ACC112 (cell line): Measurements from ENCODE around the gene PARD6G.
"Not testable (repeated sequence)": the region's sequence is repeated elsewhere in the genome, so short reads cannot be mapped to it uniquely, and the experiment has no call there.

ENCODE experiments used
- H2AFZ ChIP-seq: fragments of 200-600 bp; sonication (generic); one replicate; pipeline ENCODE4 v1.6.0; 2017; ENCODE audit warnings: antibody characterized with exemption, low read length; ENCODE audit not compliant: unreplicated experiment
- H3K27ac ChIP-seq: fragments of 200-600 bp; sonication (generic); 2 replicates; pipeline ENCODE4 v1.5.1; 2014; ENCODE audit warnings: low read depth, mild to moderate bottlenecking, antibody characterized with exemption, low read length, moderate library complexity
- H3K27me3 ChIP-seq: fragments of 200-600 bp; sonication (generic); 2 replicates; pipeline ENCODE4 v1.6.1; 2014; ENCODE audit warnings: mild to moderate bottlenecking, antibody characterized with exemption, low read length, moderate library complexity, mixed read lengths; ENCODE audit not compliant: insufficient read depth
- H3K36me3 ChIP-seq: fragments of 200-600 bp; sonication (generic); 2 replicates; pipeline ENCODE4 v1.6.1; 2016; ENCODE audit warnings: mild to moderate bottlenecking, antibody characterized with exemption, low read length, moderate library complexity, mixed read lengths; ENCODE audit not compliant: insufficient read depth
- H3K4me1 ChIP-seq: fragments of 200-600 bp; sonication (generic); one replicate; pipeline ENCODE4 v1.6.1; 2016; ENCODE audit warnings: low read length, mixed read lengths; ENCODE audit not compliant: insufficient read depth, unreplicated experiment, control insufficient read depth
- H3K4me3 ChIP-seq: fragments of 200-600 bp; sonication (generic); 2 replicates; pipeline ENCODE4 v1.5.1; 2014; ENCODE audit warnings: mild to moderate bottlenecking, low read depth, low read length
- H3K79me2 ChIP-seq: fragments of 200-600 bp; sonication (generic); one replicate; pipeline ENCODE4 v1.6.0; 2016; ENCODE audit warnings: low read length; ENCODE audit not compliant: control insufficient read depth, unreplicated experiment, insufficient read depth

PARD6G gene

GRCh38 chr18:80247393-80247841 lies at the start of gene PARD6G:
TSS of gene PARD6G (minus strand) at chr18:80247514. CDS start at chr18:80247348, 166 bp downstream.
- Histone ChIP-seq H2AFZ (peak within 1 kb of the TSS; percentile 79), H3K79me2 (no peaks in the 10 kb centered on the region), H3K27me3 (peaks cover 23% of the 10 kb centered on the region), H3K4me1 (peaks cover 3% of the 10 kb centered on the region), H3K4me3 (peak within 1 kb of the TSS; percentile 81), H3K27ac (no peak within 1 kb of the TSS), H3K36me3 (no peaks in the 10 kb centered on the region)

- not testable (repeated sequence) for H3K27ac ChIP-seq, H3K36me3 ChIP-seq, H2AFZ ChIP-seq, H3K79me2 ChIP-seq, H3K27me3 ChIP-seq, H3K4me3 ChIP-seq, H3K4me1 ChIP-seq
Measured at GRCh38 chr18:80262241-80263033, 15.1 kb upstream of the PARD6G start.

GRCh38 chr18:80259610-80260009 lies 12.3 kb upstream of the PARD6G start:
- H3K36me3 ChIP-seq: no peaks in the 10 kb centered on the region

GRCh38 chr18:80258640-80259039 lies 11.3 kb upstream of the PARD6G start:
- Histone ChIP-seq H3K4me3 (no peak overlapping the region), H2AFZ (no peak overlapping the region), H3K36me3 (no peaks in the 10 kb centered on the region), H3K4me1 (no peaks in the 10 kb centered on the region), H3K27ac (no peak overlapping the region), H3K27me3 (no peaks in the 10 kb centered on the region), H3K79me2 (no peaks in the 10 kb centered on the region)

More at GRCh38 chr18:80259610-80260009, 12.3 kb upstream of the PARD6G start:
- no peak overlapping the region for H2AFZ ChIP-seq
- no peaks in the 10 kb centered on the region for H3K4me1 ChIP-seq
- H3K27ac ChIP-seq: no peak overlapping the region
- no peaks in the 10 kb centered on the region for H3K79me2 ChIP-seq
- no peak overlapping the region for H3K4me3 ChIP-seq
- H3K27me3 ChIP-seq: no peaks in the 10 kb centered on the region

- H2AFZ ChIP-seq, H3K36me3 ChIP-seq, H3K27me3 ChIP-seq, H3K79me2 ChIP-seq, H3K4me1 ChIP-seq, H3K4me3 ChIP-seq, H3K27ac ChIP-seq: not testable (repeated sequence)
Measured at GRCh38 chr18:80257579-80258543, 10.5 kb upstream of the PARD6G start.

- H3K36me3 ChIP-seq: no peaks in the 10 kb centered on the region
- no peak overlapping the region for H3K27ac ChIP-seq
- no peaks in the 10 kb centered on the region for H3K4me1 ChIP-seq
- no peak overlapping the region for H2AFZ ChIP-seq
- no peak overlapping the region for H3K4me3 ChIP-seq
- H3K27me3 ChIP-seq: no peaks in the 10 kb centered on the region
- no peaks in the 10 kb centered on the region for H3K79me2 ChIP-seq
Measured at GRCh38 chr18:80254971-80255500, 7.7 kb upstream of the PARD6G start.

GRCh38 chr18:80253871-80254492 lies 6.7 kb upstream of the PARD6G start:
- H2AFZ ChIP-seq: no peak overlapping the region

GRCh38 chr18:80253236-80253635 lies 5.9 kb upstream of the PARD6G start:
- H3K27me3 ChIP-seq: no peaks in the 10 kb centered on the region
- no peak overlapping the region for H3K27ac ChIP-seq
- no peaks in the 10 kb centered on the region for H3K36me3 ChIP-seq
- H3K4me3 ChIP-seq: no peak overlapping the region
- no peaks in the 10 kb centered on the region for H3K79me2 ChIP-seq
- no peaks in the 10 kb centered on the region for H3K4me1 ChIP-seq
- H2AFZ ChIP-seq: no peak overlapping the region

More at GRCh38 chr18:80253871-80254492, 6.7 kb upstream of the PARD6G start:
- no peaks in the 10 kb centered on the region for H3K4me1 ChIP-seq
- H3K4me3 ChIP-seq: no peak overlapping the region
- H3K27ac ChIP-seq: no peak overlapping the region
- H3K36me3 ChIP-seq: no peaks in the 10 kb centered on the region
- H3K79me2 ChIP-seq: no peaks in the 10 kb centered on the region
- no peaks in the 10 kb centered on the region for H3K27me3 ChIP-seq

GRCh38 chr18:80252136-80252535 lies 4.8 kb upstream of the PARD6G start:
- Histone ChIP-seq H3K4me3 (no peak overlapping the region), H3K4me1 (peaks cover 3% of the 10 kb centered on the region), H2AFZ (no peak overlapping the region), H3K79me2 (no peaks in the 10 kb centered on the region), H3K27me3 (peaks cover under 1% of the 10 kb centered on the region), H3K27ac (no peak overlapping the region), H3K36me3 (no peaks in the 10 kb centered on the region)

- H3K27ac ChIP-seq: no peak overlapping the region
- no peaks in the 10 kb centered on the region for H3K79me2 ChIP-seq
- H3K36me3 ChIP-seq: no peaks in the 10 kb centered on the region
- H3K4me3 ChIP-seq: no peak overlapping the region
- H2AFZ ChIP-seq: no peak overlapping the region
- peaks cover 3% of the 10 kb centered on the region for H3K4me1 ChIP-seq
- H3K27me3 ChIP-seq: peaks cover 5% of the 10 kb centered on the region
Measured at GRCh38 chr18:80251700-80252099, 4.4 kb upstream of the PARD6G start.
